Activated CD8-positive, alpha-beta T cell treated with anti-CD3 and anti-CD28 coated beads for 36 hours (primary cell): ENCODE results near the gene PTPRG. TPM values are rescaled to one million over a fixed set of nuclear protein-coding genes. Genes with fewer than 3 reads are reported as not detected.

ENCODE experiments used
- ATAC-seq: fragments of 200-7000 bp; cut with Tn5 transposase; one replicate; pipeline ENCODE4 v1.10.0; 2021; ENCODE audit warnings: mild to moderate bottlenecking, moderate library complexity
- CTCF ChIA-PET: fragments of 350-600 bp; sonication (Branson Sonifier 250); formaldehyde crosslinking; loops from one replicate; lab custom pipeline; 2021; ENCODE audit warnings: antibody characterized with exemption; lab: Charles Lee
- POLR2A ChIA-PET: fragments of 350-600 bp; sonication (Branson Sonifier 250); formaldehyde crosslinking; loops from one replicate; lab custom pipeline; 2021; ENCODE audit warnings: antibody characterized with exemption; lab: Charles Lee
- DNase-seq: peaks from one replicate; pipeline ENCODE4 v3.0.0-alpha.2; 2020
- H3K27ac Mint-ChIP-seq: one replicate; pipeline ENCODE4 v1.8.0; 2021; ENCODE audit warnings: mild to moderate bottlenecking, mixed read lengths
- H3K27me3 Mint-ChIP-seq: one replicate; pipeline ENCODE4 v1.8.0; 2021; ENCODE audit warnings: mixed read lengths
- H3K36me3 Mint-ChIP-seq: one replicate; pipeline ENCODE4 v1.8.0; 2021; ENCODE audit warnings: low read depth, mixed read lengths
- H3K4me1 Mint-ChIP-seq: one replicate; pipeline ENCODE4 v1.8.0; 2021; ENCODE audit warnings: low read depth, mixed read lengths
- H3K4me3 Mint-ChIP-seq: one replicate; pipeline ENCODE4 v1.8.0; 2021; ENCODE audit warnings: mild to moderate bottlenecking, moderate library complexity, mixed read lengths
- H3K9me3 Mint-ChIP-seq: one replicate; pipeline ENCODE4 v1.8.0; 2021; ENCODE audit warnings: mixed read lengths
- intact Hi-C: fragments of 100-400 bp; cut with micrococcal nuclease; formaldehyde crosslinking; loops from one replicate; pipeline ENCODE4 v1.10.0; 2022
- total RNA-seq, 2 experiments: library from RNA; stranded (reverse); gene quantifications; one replicate each; pipeline ENCODE4 v1.2.3, GENCODE V29; 2021
- TF ChIP-seq, protein P1 (sequence below): fragments of 200-600 bp; IDR thresholded peaks from one replicate; pipeline ENCODE4 v1.8.0; 2022; ENCODE audit warnings: antibody characterized with exemption, mild to moderate bottlenecking

The PTPRG gene
- total RNA-seq, 2 experiments from 2014 or later = not detected

DNA sequence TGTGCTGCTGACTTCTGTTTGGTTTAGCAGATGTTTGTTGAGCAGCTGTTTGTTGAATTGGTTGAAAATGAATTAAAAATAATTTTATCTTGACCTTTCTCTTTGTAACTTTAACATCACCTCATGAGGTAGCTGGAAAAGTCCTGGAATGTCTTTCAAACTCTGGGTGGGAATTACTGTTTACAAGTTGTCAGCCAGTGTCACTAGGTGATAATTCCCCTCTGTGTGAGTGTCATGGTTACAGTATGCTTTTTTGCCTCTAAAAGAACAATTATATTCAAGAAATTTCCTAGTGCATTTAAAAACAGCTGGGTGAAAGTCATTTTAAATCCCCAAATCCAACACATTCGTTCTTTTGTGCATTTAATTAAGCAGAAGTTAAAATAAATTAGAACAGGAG is 113.2 kb downstream of the PTPRG start:
- ChIA-PET CTCF (no interaction called here), POLR2A (no interaction called here)
- ATAC-seq (no peak), DNase-seq (no peak)
- H3K27ac Mint-ChIP-seq = no peak overlapping the region
- TF ChIP-seq, protein P1, sequence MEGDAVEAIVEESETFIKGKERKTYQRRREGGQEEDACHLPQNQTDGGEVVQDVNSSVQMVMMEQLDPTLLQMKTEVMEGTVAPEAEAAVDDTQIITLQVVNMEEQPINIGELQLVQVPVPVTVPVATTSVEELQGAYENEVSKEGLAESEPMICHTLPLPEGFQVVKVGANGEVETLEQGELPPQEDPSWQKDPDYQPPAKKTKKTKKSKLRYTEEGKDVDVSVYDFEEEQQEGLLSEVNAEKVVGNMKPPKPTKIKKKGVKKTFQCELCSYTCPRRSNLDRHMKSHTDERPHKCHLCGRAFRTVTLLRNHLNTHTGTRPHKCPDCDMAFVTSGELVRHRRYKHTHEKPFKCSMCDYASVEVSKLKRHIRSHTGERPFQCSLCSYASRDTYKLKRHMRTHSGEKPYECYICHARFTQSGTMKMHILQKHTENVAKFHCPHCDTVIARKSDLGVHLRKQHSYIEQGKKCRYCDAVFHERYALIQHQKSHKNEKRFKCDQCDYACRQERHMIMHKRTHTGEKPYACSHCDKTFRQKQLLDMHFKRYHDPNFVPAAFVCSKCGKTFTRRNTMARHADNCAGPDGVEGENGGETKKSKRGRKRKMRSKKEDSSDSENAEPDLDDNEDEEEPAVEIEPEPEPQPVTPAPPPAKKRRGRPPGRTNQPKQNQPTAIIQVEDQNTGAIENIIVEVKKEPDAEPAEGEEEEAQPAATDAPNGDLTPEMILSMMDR = no peak
- intact Hi-C loops = no loop called here
- H3K4me1 Mint-ChIP-seq = no peaks in the 10 kb centered on the region
- H3K9me3 Mint-ChIP-seq = peaks cover 1% of the 10 kb centered on the region
- H3K36me3 Mint-ChIP-seq = no peaks in the 10 kb centered on the region
- no peaks in the 10 kb centered on the region for H3K27me3 Mint-ChIP-seq
- no peak overlapping the region for H3K4me3 Mint-ChIP-seq

DNA sequence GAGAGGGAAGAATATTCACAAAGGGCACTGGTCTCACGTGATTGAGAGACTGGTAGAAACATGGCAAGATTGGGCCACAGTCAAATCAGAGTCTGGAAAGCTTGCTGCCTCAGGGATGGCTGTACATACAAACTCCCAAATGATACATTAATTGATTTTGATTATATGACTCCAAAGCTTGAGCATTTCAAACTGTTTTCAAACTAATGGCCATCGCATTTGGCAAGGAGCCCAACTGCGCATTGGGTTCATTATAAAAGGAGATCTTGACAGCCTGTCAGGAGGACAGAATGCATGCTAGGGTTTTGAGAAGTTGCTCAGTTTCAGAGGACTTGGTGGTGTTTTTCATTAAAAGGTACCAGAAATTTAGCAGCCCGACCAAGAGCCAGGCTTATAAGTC is 117.7 kb downstream of the PTPRG start:
- Mint-ChIP-seq H3K27ac (no peak overlapping the region), H3K4me1 (no peaks in the 10 kb centered on the region), H3K27me3 (no peaks in the 10 kb centered on the region), H3K9me3 (no peaks in the 10 kb centered on the region), H3K4me3 (no peak overlapping the region), H3K36me3 (no peaks in the 10 kb centered on the region)
- DNase-seq = no peak
- CTCF ChIA-PET = no interaction called here
- no peak for ATAC-seq
- intact Hi-C loops = no loop called here
- TF ChIP-seq, protein P1 = no peak
- POLR2A ChIA-PET = no interaction called here

DNA sequence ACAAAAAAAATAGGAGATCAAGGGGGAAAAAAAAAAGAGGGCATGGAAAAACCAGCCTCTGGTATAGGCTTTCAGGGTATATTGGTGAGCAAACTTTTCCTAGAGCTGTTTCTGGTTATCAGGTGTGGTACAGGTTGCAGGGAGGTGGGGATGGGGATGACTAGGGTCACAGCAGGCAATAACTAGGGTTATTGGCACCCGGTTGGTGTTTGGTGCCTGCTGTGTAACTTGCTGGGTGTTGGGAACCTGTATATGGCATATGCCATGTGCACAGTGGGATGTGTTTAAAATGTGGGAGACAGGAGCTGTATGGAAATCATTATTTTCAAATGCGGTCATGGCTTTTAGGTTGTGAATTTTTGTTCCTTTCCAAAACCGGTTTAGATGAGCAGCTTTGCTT is 119.2 kb downstream of the PTPRG start:
- no peaks in the 10 kb centered on the region for H3K36me3 Mint-ChIP-seq
- no peaks in the 10 kb centered on the region for H3K27me3 Mint-ChIP-seq
- H3K27ac Mint-ChIP-seq = no peak overlapping the region
- intact Hi-C loops = no loop called here
- ATAC-seq (no peak), DNase-seq (no peak)
- ChIA-PET CTCF (no interaction called here), POLR2A (no interaction called here)
- H3K4me1 Mint-ChIP-seq = no peaks in the 10 kb centered on the region
- TF ChIP-seq, protein P1 = no peak
- no peak overlapping the region for H3K4me3 Mint-ChIP-seq
- H3K9me3 Mint-ChIP-seq = no peaks in the 10 kb centered on the region

DNA sequence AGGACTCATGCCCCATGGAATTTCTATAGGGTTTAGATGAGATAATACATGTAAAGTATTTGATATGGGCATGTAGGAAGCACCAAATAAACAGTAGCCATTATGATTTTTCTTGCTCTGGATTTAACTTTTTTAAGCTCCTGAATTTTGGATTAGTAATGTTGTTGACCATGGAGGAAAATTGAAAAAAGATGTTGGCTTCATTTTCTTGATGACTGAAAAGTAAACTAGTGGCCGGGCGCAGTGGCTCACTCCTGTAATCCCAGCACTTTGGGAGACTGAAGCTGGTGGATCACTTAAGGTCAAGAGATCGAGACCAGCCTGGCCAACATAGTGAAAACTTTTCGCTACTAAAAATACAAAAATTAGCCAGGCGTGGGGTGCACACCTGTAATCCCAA is 120.3 kb downstream of the PTPRG start:
- intact Hi-C loops = no loop called here
- TF ChIP-seq, protein P1 = no peak
- ATAC-seq = no peak

DNA sequence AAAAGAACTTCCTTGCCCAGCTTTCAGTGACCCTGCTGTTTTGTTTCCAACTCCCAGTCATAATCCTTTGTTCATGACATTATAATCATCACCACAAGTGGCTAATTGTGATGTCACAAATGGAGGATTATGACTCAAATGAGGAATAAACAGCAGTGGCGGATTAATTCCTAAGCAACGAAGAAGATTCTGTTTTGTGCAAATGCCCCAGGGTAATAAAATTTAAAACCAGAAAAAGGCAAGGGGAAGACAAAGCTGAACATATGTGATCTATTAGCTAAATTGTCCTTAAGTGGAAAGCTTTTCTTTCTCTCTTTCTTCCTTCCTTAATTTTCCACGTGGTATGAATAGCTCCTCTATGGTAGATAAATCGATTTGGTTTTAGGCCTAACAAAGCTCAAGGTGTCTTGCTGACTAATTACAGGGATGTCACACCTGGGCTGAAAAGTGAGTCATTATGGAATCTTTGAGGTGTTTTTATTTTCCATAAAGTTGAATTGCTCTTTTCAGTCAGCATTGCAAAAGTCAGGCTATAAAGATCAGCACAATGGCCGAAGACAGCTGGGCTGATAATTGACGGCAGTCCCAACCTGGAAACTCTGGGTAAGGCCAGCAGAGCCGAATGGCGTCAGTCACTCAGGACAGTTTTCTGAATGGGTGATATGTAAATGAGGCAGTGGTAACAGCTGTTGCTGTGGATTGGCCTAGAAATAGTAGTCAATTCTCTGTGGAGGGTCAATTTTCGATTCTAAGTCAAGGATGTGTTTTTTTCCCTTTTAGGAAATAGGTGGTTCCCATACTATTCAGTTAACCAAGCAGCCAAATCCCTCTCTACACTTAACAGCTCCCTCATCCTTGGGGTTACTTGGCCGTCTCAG is 121.5 kb downstream of the PTPRG start:
- H3K36me3 Mint-ChIP-seq = no peaks in the 10 kb centered on the region
- ChIA-PET POLR2A (no interaction called here), CTCF (no interaction called here)
- H3K4me3 Mint-ChIP-seq = no peak overlapping the region
- DNase-seq (no peak), ATAC-seq (no peak)
- TF ChIP-seq, protein P1 = no peak
- peaks cover 1% of the 10 kb centered on the region for H3K27me3 Mint-ChIP-seq
- intact Hi-C loops = no loop called here
- H3K4me1 Mint-ChIP-seq = no peaks in the 10 kb centered on the region
- no peaks in the 10 kb centered on the region for H3K9me3 Mint-ChIP-seq
- H3K27ac Mint-ChIP-seq = no peak overlapping the region

More for the DNA sequence above, 120.3 kb downstream of the PTPRG start:
- ChIA-PET POLR2A (no interaction called here), CTCF (no interaction called here)
- H3K4me1 Mint-ChIP-seq = no peaks in the 10 kb centered on the region
- H3K27ac Mint-ChIP-seq = no peak overlapping the region
- H3K36me3 Mint-ChIP-seq = no peaks in the 10 kb centered on the region
- no peak overlapping the region for H3K4me3 Mint-ChIP-seq
- no peak for DNase-seq
- no peaks in the 10 kb centered on the region for H3K9me3 Mint-ChIP-seq
- H3K27me3 Mint-ChIP-seq = peaks cover under 1% of the 10 kb centered on the region
